ENCODE data around the gene ATP9B.
A peak's percentile ranks its signal among the peaks of the same experiment; 100 is the strongest.

Gene ATP9B

DNA sequence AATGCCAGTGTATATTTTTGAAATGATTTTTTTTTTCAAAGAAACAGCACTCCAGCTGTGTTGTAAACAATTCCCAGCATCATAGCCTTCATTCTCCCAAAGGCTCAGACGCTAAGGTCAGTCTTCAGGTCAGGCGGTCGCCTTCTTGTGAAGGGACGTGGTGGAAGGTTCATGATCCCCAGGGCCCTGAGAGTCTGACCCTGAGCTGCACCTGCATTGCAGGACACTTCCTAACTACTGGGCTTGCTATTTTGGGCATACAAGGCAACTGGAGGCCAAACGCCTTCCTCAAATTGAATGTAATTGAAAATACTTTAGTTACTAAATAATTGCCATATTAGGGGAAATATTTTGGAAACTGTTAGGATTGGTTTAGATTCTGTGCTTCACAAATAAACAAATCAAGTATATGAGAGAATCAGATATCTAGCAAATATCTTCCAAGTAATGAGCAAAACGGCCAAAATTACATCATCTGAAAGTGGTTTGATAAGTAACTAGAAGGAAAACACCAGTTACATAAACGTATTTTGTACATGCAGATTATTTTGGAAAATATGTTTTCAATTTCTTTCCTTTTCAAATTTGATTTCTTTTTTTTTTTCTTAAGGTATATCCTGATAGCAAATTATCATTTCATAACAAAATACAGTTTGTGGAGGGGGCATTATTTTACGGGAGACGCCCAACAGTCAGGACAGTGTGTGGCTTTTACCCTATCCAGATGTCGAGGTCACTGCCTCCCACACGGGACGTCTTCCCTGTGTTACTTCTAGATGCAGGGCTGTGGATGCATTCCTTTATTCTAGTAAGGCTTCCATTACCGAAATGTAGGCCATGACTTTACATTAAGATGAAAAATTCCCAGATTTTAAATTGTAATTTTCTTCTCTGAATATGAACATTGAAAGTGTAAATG is 136.0 kb downstream of the ATP9B start:
- DNase-seq = no peak

DNA sequence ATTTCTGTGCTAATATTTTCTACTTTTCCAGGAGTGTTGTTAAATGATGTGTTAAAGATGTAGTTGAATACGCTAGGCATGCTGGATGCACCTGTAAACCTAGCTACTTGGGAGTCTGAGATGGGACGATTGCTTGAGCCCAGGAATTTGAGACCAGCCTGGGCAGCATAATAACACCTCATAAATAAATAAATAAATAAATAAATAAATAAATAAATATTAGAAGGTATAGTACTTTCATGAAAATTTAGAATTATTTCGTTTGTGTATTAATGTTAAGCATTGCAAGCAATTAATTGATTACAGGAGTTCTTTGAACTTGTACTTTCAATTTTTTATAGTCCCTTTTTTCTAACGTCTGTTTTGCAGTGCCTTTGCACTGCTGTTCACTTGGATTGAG is 137.2 kb downstream of the ATP9B start:
- no peak for DNase-seq

DNA sequence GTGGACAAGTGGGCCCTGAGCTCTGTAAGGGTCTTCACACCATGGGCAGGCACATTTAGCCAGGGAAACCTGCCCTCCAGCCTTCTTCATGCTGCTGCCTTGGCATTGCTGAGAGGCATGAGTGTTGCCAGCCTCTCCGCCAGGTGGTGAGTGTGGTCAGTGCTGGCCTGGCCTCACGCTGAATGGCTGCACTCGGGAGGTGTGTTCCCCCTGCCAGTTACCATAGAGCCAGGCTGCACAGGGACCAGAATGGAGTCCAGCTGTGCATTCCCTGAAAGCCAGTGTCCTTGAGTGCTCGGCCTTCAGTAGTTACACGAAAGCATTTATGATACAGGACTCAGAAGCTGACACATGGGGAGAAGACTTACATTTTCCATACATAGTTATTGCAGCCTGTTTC is 139.7 kb downstream of the ATP9B start:
- no peak for DNase-seq

DNA sequence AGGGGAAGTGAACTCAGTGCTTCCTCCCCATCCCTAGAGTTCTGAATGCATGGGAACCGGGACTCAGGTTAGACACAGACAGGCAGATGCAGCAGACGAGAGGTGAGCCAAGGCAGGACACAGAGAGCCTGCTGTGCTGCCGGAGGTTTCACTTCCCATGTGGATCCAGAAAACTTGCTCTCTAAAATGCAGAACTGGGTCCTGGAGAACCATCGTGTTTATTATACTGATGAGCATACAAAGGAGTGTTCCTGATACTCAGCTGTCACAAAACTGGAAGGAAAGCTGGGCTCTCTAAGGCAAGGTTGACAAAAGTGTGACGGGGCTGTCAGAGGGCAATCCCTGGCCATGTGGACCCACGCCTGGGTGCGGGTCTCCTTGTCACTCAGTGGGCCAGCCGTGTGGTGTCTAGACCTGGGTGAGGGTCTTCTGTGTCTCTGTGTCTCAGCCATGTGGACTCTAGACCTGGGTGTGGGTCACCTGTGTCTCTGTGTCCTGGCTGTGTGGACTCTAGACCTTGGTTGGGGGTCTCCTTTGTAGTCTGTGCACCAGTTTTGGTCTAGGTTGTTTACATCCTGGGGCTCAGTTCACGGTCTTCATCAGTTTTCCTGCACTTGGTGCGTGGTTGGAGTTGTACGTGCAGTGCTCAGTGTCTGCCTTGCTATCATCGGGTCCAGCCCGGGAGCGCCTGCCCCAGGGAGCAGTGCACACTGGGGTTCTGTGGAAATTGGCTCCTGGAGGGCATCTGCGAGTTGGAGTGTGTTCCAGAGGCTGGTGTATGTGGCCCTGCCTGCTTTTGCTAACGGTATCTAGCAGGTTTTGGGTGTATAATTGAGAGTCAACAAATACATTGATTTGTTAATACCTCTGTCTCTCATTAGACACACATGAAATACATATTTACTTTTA is 141.1 kb downstream of the ATP9B start:
- DNase-seq = no peak

DNA sequence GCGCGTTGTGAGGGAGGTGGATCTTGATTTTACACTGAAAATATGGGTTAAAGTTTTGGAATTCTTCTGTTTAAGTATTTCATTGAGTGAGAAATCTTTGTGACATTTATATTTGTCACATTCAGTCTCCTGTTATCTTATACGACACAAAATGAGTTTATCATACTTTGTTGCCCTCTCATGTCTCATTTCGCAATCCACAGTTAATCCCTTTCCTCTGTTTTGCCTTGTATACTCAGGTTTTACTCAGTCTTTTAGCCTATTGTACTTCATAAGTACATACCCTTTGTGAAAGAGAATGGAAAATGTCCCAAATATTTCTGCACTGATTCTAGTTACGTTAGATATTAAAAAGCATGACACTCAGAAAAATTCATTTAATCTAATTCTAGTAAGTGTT is 142.7 kb downstream of the ATP9B start:
- DNase-seq = no peak

DNA sequence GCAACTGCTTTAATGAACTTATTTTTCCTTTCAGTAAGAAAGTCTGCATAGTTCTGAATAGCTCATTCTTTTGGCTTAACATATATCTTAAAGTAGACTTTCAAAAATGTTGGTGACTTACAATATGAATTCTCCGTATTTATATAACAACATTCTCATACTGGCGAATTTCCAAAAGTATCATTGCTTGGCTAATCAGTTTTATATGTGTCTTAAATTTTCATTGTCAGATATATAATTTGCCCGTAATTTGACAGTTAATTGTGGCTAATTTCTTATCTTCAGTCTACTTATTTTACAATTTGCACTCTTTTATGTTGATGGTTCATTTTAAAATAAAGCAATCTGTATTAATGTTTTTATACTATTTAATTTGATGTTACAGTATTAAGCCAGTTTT is 144.9 kb downstream of the ATP9B start:
- DNase-seq = no peak

DNA sequence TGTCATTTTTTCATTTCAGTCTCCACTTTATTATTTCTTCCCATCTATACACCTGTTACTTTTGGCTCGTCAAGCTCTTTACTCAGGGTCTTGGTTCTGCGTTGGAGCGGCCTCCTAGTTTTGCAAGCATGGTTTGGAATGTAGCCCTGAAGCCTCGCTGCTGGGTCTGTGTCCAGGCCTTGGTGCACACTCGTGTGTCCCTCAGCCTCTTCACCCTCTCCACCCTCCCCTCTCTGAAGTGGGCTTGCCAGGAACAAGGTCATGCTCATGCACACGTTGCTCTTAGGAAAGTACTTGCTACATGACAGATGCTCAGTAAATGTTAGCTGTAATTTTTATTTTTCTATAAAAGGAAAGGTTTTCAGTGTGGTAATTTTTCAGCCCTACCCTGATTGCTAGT is 147.0 kb downstream of the ATP9B start:
- no peak for DNase-seq

DNA sequence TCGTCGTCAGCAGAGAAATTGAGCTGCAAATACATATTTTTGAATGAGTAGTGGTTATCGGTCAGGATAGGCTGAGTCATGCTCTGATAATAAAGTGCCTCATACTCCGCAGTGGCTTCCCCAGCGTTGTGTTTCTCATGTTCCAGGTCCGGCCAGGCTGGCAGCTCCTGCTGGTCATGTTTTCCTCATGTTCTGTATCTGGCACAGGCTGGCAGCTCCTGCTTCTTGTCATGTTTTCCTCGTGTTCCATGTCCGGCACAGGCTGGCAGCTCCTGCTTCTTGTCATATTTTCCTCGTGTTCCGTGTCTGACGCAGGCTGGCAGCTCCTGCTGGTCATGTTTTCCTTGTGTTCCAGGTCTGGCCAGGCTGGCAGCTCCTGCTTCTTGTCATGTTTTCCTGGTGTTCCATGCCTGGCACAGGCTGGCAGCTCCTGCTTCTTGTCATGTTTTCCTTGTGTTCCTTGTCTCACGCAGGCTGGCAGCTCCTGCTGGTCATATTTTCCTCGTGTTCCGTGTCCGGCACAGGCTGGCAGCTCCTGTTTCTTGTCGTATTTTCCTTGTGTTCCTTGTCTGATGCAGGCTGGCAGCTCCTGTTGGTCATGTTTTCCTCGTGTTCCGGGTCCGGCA is 148.9 kb downstream of the ATP9B start:
- DNase-seq = no peak

DNA sequence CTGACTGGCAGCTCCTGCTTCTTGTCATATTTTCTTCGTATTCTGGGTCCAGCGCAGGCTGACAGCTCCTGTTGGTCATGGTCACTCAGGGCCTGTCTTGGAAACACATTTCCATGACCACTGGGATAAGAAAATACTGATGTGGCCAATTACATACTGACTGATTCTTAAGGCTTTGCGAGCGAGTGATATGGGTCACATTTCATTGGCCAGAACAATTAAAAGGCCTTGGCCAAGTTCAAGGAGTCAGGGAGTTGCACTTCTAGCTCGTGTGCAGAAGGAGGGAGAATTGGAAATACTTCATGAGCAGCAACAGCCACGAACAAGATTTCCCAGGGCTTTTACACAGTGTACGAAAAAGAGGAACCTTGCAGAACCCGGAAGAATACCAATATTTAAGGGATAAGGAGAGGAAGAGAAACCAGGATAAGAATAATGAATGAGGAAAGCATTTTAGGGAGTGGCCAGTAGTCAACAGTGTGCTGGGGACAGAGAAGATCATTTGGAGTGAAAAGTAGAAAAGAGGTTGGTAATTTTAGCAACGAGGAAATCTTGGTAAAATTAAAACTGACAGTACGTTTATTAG is 149.5 kb downstream of the ATP9B start:
- DNase-seq = no peak

DNA sequence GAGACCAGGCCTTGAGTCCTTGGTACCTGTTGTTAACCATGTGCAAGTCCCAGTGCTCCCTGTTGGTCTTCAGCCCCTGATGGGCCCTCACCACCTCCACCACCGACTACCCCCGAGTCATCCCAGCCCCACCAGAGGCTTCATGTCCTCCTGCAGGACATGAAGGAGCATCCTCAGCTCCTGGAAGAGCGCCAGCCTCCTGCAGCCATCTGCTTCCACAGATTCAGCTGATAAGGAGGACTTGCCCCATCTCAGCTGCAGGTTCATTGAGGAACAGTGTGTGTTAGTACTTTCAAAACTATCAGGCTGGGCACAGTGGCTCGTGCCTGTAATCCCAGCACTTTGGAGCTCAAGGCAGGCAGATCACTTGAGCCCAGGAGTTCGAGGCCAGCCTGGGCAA is 151.9 kb downstream of the ATP9B start:
- DNase-seq = peak; percentile 12 to 57

DNA sequence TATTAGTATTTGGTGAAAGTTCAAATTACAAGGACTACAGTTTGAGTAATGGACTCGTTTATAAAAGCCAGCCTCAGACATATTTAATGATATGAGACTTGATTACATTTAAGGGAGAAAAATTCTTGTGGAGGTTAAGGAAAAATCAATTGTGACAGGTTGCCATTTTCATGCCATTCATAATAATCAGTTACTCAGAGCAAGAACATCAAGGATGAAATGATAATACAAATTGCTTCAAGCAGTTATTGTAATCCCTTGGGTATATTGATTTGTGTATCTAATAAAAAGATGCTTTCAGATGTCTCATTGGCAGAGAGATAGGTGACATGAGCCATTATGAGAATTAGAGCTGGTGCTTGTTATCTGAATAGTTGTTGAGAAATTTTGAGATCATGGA is 153.6 kb downstream of the ATP9B start:
- DNase-seq = no peak

DNA sequence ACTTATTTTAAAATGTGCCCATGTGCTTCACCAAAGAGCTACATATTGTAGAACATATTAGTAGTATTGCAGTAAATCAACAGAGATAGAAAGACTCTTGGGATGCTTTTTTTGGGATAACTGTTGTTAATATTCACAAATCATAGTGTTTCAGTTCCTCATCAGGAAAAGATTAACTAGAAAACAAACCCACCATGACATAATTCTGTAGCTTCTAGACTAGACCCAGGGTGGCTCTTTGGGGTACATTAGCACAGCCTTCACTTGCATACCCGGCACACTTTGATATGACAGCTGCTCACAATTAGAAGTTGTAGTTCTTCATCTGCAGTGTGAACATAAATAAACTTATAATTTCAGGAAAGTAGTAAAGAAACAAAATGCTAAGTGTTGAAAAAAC is 154.2 kb downstream of the ATP9B start:
- no peak for DNase-seq

DNA sequence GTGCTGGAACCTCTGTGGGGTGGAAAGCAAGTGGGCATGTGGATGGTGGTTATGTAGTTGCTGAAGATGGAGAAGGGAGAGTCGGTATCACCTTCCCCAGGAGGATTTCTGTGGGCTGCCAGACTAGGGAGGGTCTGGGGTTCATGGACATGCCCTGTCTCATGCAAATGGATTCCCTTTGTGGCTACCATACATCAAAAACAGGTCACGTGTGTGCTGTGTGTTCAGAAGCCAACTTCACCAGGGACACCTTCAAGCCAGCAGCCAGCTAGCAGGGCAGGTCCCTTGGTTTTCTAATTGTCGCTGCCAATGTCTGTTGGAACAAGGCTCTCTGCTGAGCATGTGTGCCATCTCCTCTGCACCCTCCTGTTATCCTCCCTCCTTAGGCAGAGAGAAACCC is 155.2 kb downstream of the ATP9B start:
- DNase-seq = no peak

DNA sequence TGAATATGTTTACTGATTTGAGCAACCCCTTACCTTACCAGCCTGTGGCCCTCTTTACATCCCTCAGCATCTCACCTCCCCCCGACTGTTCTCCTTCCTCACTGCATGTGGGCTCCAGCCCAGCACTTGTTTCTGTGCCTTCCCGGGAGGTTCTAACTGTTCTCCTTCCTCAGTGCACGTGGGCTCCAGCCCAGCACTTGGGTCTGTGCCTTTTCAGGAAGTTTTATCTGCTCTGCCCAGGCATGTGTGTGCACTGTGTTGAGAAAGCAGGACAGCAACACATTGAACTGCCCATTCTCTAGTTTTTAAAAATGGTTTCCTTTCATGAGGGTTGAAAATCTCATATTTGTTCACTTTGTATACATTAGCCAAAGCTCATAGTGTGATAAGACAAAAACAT is 158.4 kb downstream of the ATP9B start:
- DNase-seq = no peak

DNA sequence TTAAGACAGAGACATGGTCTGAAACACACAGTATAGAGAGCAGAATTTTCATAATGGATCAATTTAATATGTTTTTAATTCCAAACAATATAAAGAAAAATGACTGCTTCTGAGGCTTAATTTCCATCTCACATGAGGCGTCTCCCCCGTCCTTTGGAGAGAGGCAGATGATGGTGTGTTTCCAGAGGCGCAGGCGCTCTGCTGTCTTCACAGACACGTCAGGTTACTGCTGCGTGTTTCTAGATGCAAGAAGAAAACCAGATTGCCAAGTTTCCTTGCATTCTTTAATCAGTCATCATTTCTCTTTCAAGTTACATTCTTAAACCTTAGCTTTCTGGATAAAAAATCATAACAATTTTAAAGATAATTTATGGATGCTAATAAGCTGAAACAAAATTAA is 160.2 kb downstream of the ATP9B start:
- no peak for DNase-seq

DNA sequence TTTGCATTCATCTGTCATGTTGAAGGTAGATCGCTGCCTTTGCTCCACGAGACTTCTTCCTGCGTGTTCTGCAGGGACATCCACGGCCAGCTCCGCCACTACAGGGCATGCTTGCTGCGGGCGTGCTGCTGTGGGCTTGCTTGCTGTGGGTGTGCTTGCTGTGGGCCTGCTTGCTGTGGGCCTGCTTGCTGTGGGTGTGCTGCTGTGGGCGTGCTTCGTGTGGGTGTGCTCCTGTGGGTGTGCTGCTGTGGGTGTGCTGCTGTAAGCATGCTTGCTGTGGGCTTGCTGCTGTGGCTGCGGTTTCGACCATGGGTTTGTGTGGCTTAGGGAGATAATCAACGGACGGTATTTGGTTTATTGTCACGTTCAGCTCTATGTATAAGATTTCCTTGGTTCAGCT is 165.2 kb downstream of the ATP9B start:
- no peak for DNase-seq

DNA sequence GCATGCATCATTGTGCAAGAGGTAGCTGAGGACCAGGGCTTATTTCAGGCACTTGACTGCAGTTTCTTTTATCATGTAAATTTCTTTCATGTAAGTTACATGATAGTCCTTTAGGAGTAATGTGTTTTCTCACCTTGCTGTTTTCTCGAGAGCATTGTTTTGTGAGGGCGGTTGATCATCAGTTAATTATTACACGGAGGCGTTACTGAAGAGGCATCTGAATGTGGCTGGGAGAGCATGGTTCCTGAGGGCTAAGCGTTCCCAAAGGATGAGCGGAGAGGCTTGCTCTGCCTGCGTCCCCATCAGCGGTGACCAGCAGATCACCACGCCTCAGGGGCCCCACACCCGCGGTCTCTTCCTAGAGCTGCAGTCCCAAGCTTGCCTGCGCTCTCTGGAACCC is 170.4 kb downstream of the ATP9B start:
- DNase-seq = no peak

DNA sequence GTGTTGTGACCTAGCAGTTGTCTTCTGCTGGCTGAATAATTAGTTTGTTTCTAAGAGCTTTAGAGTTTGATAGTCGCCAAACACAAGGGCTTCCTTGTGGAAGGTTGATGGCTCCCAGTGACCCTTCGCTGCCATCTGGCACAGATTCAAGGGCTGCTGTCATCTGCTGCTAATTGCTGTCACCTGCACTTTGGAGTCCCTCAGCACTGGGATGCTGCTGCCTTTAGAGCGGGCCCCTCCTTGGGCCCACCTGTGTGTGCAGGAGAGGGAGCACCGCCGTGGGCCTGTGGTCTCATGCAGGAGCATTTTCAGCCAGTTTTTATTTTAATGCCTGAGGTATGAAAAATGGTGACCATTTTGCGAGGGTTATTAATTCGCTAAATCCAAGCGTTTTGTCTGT is 172.6 kb downstream of the ATP9B start:
- DNase-seq = peak; percentile 35 to 72

DNA sequence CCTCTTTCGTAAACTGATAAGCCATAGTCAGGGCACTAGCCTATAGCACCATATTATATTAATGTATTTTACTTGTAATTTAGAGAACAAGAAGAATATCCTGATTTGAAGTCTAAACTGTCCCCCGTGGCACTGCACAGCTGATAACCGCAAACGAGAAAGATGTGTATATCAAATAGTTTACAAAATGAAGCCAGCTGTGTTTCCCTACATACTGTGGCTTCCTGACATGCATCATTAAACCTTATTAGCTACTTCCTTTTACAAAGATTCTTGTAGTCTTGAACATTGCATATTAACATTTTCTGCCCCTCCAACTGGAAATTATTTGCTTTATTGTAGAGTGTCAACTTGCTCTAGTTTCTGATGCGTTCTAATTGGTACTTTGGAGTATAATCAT is 173.1 kb downstream of the ATP9B start:
- no peak for DNase-seq

DNA sequence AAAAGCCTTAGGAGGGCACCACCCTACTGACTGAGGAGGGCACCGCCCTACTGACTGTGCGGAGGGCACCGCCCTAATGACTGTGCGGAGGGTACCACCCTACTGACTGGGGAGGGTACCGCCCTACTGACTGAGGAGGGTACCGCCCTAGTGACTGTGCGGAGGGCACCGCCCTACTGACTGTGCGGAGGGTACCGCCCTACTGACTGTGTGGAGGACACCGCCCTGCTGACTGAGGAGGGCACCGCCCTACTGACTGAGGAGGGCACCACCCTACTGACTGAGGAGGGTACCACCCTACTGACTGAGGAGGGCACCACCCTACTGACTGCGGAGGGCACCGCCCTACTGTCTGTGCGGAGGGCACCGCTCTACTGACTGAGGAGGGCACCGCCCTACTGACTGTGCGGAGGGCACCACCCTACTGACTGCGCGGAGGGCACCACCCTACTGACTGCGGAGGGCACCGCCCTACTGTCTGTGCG is 176.4 kb downstream of the ATP9B start:
- no peak for DNase-seq

DNA sequence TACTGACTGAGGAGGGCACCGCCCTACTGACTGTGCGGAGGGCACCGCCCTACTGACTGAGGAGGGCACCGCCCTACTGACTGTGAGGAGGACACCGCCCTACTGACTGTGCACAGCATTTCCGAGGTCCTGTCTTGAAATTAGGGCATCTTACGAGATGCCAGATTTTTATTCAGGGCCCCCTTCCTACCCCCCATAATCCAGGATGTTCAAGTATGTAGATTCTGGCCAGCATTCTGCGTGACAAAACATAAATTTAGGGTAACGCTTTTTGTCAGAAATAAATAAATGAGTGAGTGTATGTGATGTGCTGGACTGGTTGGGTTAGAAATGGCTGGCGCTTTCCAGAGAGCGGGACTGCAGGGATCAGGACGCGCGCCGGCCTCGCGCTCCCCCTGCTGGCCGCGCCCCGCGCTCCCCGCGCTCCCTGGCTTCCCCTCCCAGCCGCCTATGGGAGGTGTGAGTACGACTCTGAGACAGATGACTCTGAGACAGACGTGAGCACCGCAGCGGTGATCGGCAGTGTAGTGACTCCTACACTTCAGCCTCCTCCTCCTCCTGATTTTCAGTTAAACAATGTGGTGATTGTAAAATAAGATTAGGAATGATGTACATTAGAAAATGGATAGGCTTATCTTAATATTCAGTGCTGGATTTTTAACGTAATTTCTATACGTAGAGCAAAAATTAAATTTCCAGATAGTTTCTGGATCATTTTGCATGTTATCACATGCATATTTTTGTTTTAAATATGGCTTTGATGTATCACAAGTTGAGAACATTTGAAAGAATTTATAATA is 177.3 kb downstream of the ATP9B start:
- peak; percentile 53 to 75 for DNase-seq

DNA sequence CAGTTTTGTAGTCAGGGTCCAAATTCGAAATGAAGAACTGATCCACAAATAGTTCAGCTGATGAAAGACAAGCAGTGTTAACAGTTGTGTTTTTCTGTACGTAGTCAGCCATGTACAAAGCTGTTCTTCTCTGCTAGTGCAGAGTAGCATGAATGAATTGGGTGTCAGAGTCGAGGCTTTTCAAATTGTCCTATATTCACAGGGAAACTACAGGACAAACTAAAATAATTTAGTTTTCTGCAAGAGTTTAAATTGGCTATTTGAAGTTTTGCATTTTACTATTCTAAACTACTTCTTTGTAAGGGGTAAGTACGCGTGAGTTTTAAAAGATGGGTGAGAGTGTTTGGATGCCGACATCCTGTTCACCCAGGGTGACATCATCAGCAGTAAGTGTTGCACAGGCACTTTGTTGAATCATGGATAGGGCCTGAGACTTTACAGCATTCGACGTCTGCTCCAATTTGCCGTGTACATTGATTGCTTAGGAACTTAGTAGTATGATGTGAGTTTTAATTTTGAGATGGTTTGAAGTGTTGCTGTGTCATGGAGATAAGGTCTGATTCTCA is 179.4 kb downstream of the ATP9B start:
- no peak for DNase-seq
